NCI-H2029 treated with DMSO at 0.1 percent for 48 hours (cell line): ENCODE measurements around the gene GATA6.

Experiments used
- DNase-seq: peaks from one replicate; lab custom pipeline; 2025; lab: John Stamatoyannopoulos, UW

GATA6 gene

DNA sequence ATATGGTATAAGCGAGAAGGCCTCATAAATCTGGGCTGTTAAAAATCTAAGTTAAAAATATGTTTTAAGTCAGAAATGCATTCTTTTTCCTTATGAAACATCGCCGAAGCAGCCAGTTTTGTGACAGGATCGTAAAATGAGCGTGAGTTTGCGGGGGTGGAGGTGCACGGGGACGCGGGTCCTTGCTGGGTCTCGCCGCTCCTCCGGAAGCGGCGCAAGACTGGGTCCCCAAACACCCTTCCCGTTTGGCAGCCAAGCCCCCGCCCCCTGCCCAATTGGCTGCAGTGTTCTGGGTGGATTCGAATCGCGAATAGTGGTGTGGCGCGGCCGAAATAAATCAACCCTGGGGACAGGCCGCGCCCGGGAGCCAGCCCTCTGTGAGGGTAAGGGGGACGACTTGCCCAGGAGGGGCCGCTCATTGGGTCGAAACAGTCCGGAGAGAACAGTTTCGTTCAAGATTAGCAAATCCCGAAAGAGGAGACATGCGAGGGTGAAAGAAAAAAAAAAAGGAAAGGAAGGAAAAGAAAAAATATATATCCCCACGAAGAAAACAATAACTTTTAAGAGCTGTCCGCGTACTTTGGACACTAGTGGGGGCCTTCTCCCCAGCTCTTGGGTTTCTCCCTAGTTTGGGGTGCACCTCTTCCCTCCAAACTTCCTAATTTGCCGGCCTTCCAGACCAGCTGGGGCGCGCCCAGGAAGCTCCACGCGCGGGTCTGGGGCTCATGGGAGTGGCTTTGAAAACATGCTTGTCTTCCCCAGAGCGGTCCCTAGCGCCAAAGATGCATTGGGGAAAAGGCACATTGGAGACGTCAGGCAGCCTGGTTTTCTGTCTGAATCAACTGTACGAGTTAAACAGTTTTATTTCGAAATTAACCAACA lies 3.1 kb upstream of the GATA6 start:
- no peak for DNase-seq

GRCh38 chr18:22167091-22167470 lies 2.3 kb upstream of the GATA6 start:
- no peak for DNase-seq

- no peak for DNase-seq
Measured at GRCh38 chr18:22167471-22168241, 1.7 kb upstream of the GATA6 start.

GRCh38 chr18:22168360-22168921 lies 948 bp upstream of the GATA6 start:
- no peak for DNase-seq

- DNase-seq = no peak
Measured at GRCh38 chr18:22169889-22170420, 566 bp downstream of the GATA6 start.

- no peak for DNase-seq
Measured at GRCh38 chr18:22170421-22171257, 1.2 kb downstream of the GATA6 start.

DNA sequence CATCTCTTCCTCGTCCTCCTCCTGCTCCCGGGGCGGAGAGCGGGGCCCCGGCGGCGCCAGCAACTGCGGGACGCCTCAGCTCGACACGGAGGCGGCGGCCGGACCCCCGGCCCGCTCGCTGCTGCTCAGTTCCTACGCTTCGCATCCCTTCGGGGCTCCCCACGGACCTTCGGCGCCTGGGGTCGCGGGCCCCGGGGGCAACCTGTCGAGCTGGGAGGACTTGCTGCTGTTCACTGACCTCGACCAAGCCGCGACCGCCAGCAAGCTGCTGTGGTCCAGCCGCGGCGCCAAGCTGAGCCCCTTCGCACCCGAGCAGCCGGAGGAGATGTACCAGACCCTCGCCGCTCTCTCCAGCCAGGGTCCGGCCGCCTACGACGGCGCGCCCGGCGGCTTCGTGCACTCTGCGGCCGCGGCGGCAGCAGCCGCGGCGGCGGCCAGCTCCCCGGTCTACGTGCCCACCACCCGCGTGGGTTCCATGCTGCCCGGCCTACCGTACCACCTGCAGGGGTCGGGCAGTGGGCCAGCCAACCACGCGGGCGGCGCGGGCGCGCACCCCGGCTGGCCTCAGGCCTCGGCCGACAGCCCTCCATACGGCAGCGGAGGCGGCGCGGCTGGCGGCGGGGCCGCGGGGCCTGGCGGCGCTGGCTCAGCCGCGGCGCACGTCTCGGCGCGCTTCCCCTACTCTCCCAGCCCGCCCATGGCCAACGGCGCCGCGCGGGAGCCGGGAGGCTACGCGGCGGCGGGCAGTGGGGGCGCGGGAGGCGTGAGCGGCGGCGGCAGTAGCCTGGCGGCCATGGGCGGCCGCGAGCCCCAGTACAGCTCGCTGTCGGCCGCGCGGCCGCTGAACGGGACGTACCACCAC lies 2.1 kb downstream of the GATA6 start:
- no peak for DNase-seq

GRCh38 chr18:22172120-22172582 lies 2.8 kb downstream of the GATA6 start:
- DNase-seq = no peak

GRCh38 chr18:22172594-22173049 lies 3.2 kb downstream of the GATA6 start:
- no peak for DNase-seq

- DNase-seq = no peak
Measured at GRCh38 chr18:22173221-22173927, 4.0 kb downstream of the GATA6 start.

DNA sequence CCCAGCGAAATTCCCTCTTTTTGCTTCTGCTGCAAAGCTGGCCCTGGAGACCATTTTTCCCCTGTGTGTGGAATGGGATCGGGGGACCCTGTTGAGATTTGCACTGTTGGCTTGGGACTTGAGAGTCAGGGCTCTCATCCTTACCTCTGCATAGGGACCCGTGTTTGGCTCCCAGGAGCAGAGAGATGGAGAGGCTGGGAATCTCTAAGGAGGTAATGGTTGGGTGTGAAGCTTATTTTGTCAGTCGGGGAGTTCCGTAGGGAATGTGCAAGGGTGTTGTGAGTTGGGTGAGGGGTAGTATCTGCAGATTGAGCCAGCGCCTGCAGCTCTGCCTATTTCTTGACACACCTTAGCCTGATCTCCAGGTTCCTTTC lies 4.5 kb downstream of the GATA6 start:
- no peak for DNase-seq

DNA sequence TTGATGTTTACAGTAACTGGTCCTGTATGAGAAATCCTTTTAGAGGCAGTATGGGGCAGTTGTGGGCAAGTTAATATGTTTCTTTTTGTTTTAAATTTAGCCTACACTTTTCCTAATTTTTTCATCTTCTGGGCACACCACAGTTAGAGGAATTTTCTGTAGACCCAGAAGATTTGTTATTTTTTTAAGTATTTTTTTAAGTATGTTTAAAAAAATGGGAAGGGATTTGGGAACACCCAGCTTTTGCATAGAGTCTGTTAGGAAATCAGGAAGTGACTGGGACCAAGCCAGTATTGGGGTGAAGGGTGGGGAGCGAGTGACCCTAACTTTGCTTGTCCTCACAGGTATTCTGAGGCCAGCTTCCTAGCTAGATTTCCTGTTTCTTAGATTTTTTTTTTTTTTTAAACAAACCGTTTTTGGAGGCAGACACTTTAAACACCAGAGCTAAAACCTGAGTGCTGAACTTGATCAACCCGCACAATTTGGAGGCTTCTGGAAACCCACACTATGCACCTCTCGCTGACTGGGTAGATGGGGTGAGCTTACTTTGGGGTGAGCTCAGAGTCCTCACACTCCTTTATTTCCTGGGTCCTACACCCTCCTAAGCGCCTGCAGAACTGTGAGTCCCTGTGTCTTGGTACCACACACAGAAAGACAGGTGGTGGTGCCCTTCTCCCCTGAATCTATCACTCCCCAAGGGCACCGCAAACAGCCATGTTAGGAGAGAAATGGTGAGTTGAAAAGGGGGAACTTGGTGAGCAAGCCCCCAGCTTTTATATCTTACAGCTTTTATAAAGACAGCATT lies 5.2 kb downstream of the GATA6 start:
- DNase-seq = no peak

DNA sequence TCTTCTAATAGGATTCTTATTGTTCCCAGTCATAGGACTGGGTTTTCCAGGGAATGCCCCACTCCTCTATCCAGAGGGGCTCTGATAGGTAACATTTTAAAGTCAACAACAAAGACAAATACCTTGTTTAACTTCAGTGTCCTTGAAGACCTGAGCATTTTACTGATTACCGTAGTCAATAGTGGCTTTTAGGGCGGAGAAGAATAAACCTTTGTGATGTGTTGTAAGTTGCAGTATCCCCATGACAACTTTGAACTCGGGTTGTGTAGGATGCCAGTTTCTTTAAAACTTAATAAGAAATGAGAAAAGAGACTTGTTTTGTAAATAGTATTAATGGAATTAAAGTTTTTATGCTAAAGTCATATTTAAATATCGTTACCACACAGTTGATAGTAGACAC lies 6.0 kb downstream of the GATA6 start:
- DNase-seq = no peak

DNA sequence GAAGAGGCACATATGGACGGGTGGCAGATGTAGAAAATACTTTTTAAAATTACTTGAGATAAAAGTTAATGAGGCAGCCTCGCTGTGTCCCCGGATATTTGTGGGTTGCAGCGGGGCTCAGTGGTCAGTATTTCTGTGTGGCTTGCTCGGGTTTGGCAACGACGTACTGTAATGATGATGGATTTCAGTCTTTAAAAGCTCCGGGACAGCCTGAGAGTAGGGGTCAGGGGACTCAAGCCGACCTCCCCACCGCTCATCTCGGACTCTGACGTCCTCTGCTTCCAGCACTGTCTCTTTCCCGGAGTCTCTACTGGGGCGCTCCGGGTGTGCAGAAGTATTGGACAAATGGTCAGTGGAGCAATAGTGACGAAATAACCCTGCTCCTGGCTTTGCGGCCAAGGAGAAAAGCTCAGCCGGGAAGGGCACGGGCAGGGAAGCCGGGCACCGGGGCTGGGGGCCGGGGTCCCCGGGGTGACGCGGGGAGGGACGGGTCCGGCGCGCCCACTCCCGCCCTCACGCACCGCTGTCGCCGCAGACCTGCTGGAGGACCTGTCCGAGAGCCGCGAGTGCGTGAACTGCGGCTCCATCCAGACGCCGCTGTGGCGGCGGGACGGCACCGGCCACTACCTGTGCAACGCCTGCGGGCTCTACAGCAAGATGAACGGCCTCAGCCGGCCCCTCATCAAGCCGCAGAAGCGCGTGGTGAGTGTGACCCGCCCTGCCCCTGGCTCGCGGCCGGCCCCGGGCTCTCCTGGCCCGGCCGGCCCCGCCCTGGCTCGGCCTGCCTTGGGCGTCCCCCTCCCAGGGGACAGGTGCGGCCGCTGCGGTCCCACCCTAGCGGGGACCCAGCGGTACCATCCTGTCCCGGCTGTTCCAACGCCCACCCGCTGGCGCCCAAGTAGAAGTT lies 7.3 kb downstream of the GATA6 start:
- DNase-seq = no peak

DNA sequence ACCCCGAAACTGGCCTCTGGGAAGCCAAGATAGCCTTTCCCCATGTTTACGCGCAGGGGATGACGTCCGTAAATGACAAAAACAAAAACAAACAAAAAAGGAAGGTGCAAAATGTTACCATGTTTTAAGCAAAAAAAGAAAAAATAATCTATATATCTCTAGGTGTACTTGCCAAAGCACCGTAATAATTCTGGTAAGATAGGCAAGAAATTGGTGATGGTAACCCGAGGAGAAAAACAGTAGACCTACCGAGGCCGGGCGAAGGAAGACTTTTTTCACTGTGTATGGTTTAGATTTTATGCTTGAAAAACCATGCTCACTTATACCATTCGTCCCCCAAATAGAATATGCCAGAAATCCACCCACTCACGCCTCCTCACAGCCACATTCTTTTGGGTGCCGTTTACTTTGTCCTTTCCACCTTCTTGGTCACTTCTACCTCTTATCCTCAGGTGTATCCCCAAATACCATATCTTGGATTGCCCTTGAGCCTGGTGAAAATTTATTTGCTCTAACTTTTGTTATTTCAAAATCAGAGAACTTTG lies 8.0 kb downstream of the GATA6 start:
- no peak for DNase-seq

- DNase-seq = no peak
Measured at GRCh38 chr18:22179174-22179573, 9.8 kb downstream of the GATA6 start.

- no peak for DNase-seq
Measured at GRCh38 chr18:22179631-22180030, 10.2 kb downstream of the GATA6 start.

DNA sequence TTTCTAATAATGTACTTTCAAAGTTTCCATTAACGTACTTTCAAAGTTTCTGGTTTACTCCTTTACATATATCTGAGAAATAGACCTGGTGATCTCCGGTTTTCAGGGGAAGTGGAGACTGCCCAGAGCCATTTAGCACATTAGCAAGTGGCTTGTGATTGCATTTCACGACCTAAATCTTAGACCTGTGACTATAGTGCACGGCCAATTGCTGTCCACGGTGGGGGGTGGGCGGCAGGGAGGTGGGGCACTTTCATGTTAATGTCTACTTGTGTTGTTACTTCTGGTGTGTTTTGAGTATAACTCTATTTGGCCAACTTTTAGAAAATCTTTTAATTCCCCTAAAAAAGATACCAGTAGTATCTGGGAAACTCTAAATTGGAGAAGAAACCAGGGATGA lies 11.3 kb downstream of the GATA6 start:
- no peak for DNase-seq
